HG03354 (cell line): ENCODE results near the gene KRTAP4-12.
"Not testable (repeated sequence)": the region's sequence is repeated elsewhere in the genome, so short reads cannot be mapped to it uniquely, and the experiment has no call there.

ENCODE experiments used
- ATAC-seq: cut with Tn5 transposase; IDR thresholded peaks from one replicate; pipeline ENCODE4 v1.9.1; 2021; ENCODE audit warnings: mild to moderate bottlenecking; ENCODE audit not compliant: unreplicated experiment, poor library complexity, severe bottlenecking

The KRTAP4-12 gene

GRCh38 chr17:41123991-41124371, at the start of gene KRTAP4-12:
Gene KRTAP4-12 (minus strand): TSS chr17:41124182. CDS start chr17:41124122, 60 bp downstream.
- ATAC-seq = not testable (repeated sequence)

GRCh38 chr17:41171886-41172285, 47.9 kb upstream of the KRTAP4-12 start:
- no peak for ATAC-seq

GRCh38 chr17:41168121-41168520, 44.1 kb upstream of the KRTAP4-12 start, which contains the start of gene KRTAP4-3:
Gene KRTAP4-3 (minus strand): TSS chr17:41168221. CDS start chr17:41168172, 49 bp downstream.
- ATAC-seq = no peak

- no peak for ATAC-seq
Observed at GRCh38 chr17:41167561-41167960, 43.6 kb upstream of the KRTAP4-12 start.

- no peak for ATAC-seq
Observed at GRCh38 chr17:41163828-41164227, 39.8 kb upstream of the KRTAP4-12 start.

GRCh38 chr17:41160648-41161047, 36.7 kb upstream of the KRTAP4-12 start, which contains the start of gene KRTAP4-4:
Gene KRTAP4-4 (minus strand): TSS chr17:41160748. CDS start chr17:41160691, 57 bp downstream.
- no peak for ATAC-seq

- not testable (repeated sequence) for ATAC-seq
Observed at GRCh38 chr17:41160190-41160589, 36.2 kb upstream of the KRTAP4-12 start.

- no peak for ATAC-seq
Observed at GRCh38 chr17:41153856-41154255, 29.9 kb upstream of the KRTAP4-12 start.

GRCh38 chr17:41151525-41151924, 27.5 kb upstream of the KRTAP4-12 start:
- no peak for ATAC-seq

GRCh38 chr17:41150026-41150425, 26.0 kb upstream of the KRTAP4-12 start:
- ATAC-seq = no peak

GRCh38 chr17:41149652-41149985, 25.6 kb upstream of the KRTAP4-12 start, which contains the start of gene KRTAP4-5:
Gene KRTAP4-5 (minus strand): TSS chr17:41149825. CDS start chr17:41149767, 58 bp downstream.
- ATAC-seq = no peak

GRCh38 chr17:41148971-41149651, 25.1 kb upstream of the KRTAP4-12 start:
- ATAC-seq = not testable (repeated sequence)

GRCh38 chr17:41147531-41148204, 23.7 kb upstream of the KRTAP4-12 start:
- no peak for ATAC-seq

GRCh38 chr17:41145261-41145660, 21.3 kb upstream of the KRTAP4-12 start:
- ATAC-seq = no peak

- no peak for ATAC-seq
Observed at GRCh38 chr17:41144846-41145245, 20.9 kb upstream of the KRTAP4-12 start.

GRCh38 chr17:41141361-41141760, 17.4 kb upstream of the KRTAP4-12 start:
- no peak for ATAC-seq

GRCh38 chr17:41140360-41141131, 16.6 kb upstream of the KRTAP4-12 start, which contains the start of gene KRTAP4-6:
Gene KRTAP4-6 (minus strand): TSS chr17:41140544. CDS start chr17:41140487, 57 bp downstream.
- ATAC-seq = no peak

GRCh38 chr17:41139865-41140264, 15.9 kb upstream of the KRTAP4-12 start:
- ATAC-seq = not testable (repeated sequence)

GRCh38 chr17:41133880-41134735, 10.1 kb upstream of the KRTAP4-12 start:
- ATAC-seq = no peak
